Left kidney (tissue), 2 donors: ENCODE results near the gene TMEM61. TPM values are rescaled to one million over a fixed set of nuclear protein-coding genes. Genes with fewer than 3 reads are reported as not detected.
"Not testable (repeated sequence)": the region's sequence is repeated elsewhere in the genome, so short reads cannot be mapped to it uniquely, and the experiment has no call there.

ENCODE experiments used
- DNase-seq: peaks from one replicate; pipeline ENCODE4 v3.0.0-alpha.2; 2013
- polyA plus RNA-seq: library from polyadenylated mRNA; unstranded; fragments of 120-200 nt; gene quantifications from one replicate; pipeline ENCODE4 v1.2.1, GENCODE V29; 2013; ENCODE audit not compliant: insufficient read length

The TMEM61 gene
- polyA plus RNA-seq, 1 donor = 0.83 TPM

DNA sequence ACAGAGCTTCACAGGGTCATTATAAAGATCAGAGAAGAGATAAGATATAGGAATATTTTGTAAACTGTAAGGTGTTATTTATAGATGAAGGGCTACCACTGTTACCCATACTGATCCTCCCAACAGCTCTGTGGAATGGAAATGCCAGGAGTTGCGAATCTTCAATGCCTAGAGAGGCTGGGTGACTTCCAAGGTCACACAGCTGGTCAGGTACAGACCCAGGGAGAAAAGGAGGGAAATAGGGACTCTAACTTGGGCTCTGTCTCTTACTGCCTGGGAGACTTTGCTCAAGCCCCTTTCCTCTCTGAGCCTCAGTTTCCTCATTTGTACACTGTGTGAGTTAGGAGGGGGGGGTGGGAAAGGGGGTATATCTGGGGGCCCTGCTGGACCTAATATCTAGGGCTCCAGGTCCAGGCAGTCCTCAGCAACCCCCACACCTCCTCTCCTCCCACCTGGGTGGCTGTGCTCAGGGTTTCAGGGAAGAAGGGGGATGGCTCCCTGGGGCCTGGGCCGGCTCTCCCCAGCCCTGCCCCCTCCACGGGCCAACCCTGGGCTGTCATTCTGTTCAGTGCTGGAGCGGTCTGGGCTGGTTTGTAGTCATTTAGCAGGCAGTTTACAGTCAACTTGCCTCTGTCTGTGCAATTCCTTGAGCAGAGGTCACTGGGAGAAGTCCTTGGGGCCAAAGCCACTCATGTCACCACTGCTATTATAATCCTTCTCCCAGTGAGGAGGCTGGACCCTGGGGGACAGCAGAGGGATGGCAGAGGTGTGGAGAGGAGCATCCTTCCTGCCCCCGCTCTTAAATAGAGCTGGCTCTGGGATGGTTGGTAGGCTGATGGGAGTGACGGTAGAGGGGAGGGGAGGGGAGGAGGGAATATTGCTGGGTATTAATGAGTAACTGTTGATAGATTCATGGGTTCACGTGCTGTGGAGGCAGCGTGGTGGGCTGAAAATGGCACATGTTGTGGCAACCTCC lies 20.0 kb downstream of the TMEM61 start:
- no peak for DNase-seq

DNA sequence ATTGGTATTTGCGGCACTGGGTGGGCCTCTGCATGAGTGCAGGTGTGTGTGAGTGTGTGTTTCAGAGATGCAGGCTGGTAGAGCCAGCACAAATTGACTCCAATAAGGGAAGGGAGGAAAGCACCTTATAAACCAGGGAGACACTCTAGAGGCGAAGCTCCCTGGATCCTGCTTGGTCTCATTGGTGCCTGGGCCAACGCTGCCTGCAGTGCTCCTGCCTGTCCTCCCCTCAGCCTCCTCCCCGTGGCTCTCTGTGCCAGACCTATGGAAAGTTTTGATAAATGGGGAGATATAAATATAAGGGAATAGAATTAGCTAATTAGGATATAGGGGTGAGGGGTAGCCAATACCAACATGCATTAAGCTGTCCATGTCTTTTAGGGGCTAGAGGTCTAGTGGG lies 20.9 kb downstream of the TMEM61 start:
- DNase-seq = no peak

DNA sequence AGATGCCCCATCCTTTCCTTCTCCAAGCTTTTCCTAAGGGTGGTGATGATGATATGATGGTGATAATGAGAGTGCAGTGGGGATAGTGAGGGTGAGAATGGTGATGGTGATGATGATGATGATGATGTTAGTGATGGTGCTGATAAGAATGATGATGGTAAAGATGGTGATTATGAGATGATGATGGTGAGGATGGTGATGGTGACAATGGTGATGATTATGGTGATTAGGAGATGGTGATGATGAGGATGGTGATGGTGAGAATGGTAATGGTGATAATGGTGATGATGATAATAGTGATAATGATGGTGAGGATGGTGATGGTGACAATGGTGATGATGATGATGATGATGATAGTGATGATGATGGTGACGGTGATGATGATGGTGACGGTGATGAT lies 22.3 kb downstream of the TMEM61 start:
- DNase-seq = no peak

GRCh38 chr1:55005351-55006140 lies 25.1 kb downstream of the TMEM61 start:
- no peak for DNase-seq

GRCh38 chr1:55006931-55007330 lies 26.5 kb downstream of the TMEM61 start:
- no peak for DNase-seq

- no peak for DNase-seq
Measured at GRCh38 chr1:55007625-55008024, 27.2 kb downstream of the TMEM61 start.

GRCh38 chr1:55010194-55010886 lies 29.9 kb downstream of the TMEM61 start:
- DNase-seq = no peak

- DNase-seq = no peak
Measured at GRCh38 chr1:55010887-55011217, 30.4 kb downstream of the TMEM61 start.

GRCh38 chr1:55012661-55013060 lies 32.2 kb downstream of the TMEM61 start:
- DNase-seq = no peak

GRCh38 chr1:55015123-55015522 lies 34.7 kb downstream of the TMEM61 start:
- no peak for DNase-seq

DNA sequence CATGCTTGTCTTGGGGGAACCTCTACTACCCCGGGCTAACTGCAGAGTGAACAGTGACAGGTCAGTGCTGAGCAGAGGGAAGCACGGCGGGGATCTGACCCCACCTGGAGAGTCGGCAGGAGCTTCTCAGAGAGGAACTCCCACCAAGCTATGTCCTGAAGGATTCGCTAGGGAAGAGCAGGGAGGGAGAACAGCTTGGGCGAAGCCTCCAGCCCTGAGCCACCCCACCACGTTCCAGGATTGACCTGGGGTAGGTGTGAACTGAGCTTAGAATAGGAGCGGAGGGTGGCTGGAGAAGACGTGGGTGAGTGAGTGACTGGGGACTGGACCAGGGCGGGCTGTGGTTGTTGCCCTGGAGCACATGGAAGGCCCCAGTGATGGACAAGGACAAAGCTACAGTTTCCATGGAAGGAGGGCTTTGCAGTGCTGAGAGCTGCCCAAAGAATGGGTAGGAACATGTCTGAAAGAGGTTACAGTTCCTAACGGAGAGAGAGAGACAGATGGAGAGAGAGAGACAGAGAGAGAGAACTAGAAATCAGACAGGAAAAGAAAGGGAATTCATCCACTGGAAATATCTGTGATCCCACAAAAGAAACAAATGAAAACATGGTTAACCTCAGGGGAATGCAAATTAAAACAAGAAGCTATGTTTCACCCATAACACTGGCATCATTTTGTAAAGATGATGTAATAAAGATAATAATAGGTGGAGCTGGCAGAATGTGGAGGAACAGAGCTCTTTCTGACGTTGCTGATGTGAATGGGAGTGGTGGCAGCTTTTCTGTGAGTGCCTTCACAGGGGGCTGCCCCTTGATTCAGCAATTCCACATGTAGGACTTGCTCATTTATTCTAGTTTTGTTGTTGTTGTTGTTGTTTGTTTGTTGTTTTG lies 35.5 kb downstream of the TMEM61 start:
- no peak for DNase-seq

GRCh38 chr1:55018395-55018794 lies 38.0 kb downstream of the TMEM61 start:
- no peak for DNase-seq

GRCh38 chr1:55021942-55022546 lies 41.6 kb downstream of the TMEM61 start:
- DNase-seq = peak; percentile 89

GRCh38 chr1:55024163-55024562 lies 43.7 kb downstream of the TMEM61 start:
- DNase-seq = not testable (repeated sequence)

GRCh38 chr1:55026682-55027081 lies 46.3 kb downstream of the TMEM61 start:
- DNase-seq = not testable (repeated sequence)

DNA sequence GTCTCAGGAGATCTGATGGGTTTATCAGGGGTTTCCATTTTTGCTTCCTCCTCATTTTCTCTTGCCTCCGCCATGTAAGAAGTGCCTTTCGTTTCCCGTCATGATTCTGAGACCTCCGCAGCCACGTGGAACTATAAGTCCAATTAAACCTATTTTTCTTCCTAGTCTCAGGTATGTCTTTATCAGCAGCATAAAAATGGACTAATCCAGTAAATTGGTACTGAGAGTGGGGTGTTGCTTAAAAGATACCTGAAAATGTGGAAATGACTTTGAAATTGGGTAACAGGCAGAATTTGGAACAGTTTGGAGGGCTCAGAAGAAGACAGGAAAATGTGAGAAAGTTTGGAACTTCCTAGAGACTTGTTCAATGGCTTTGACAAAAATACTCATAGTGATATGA lies 50.7 kb downstream of the TMEM61 start:
- DNase-seq = not testable (repeated sequence)

DNA sequence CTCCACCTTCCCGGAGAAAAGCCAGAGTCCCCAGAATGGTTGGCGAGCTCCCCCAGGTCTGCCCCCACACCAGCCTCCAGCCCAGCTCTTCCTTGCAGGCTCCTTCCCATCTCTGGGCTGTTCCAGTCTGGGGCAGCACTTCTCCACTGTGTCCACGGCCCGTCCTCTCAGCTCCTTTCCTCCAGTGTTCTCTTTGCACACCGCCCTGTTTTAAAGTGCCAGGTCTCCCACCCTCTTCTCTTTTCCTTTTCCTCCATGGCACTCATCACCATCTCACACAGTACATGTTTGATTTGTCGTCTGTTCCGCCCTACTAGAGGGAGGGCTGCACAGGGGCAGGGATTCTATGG lies 52.8 kb downstream of the TMEM61 start:
- DNase-seq = no peak

- peak; percentile 38 for DNase-seq
Measured at GRCh38 chr1:55034476-55035133, 54.2 kb downstream of the TMEM61 start.

GRCh38 chr1:55035904-55036303 lies 55.5 kb downstream of the TMEM61 start:
- no peak for DNase-seq

DNA sequence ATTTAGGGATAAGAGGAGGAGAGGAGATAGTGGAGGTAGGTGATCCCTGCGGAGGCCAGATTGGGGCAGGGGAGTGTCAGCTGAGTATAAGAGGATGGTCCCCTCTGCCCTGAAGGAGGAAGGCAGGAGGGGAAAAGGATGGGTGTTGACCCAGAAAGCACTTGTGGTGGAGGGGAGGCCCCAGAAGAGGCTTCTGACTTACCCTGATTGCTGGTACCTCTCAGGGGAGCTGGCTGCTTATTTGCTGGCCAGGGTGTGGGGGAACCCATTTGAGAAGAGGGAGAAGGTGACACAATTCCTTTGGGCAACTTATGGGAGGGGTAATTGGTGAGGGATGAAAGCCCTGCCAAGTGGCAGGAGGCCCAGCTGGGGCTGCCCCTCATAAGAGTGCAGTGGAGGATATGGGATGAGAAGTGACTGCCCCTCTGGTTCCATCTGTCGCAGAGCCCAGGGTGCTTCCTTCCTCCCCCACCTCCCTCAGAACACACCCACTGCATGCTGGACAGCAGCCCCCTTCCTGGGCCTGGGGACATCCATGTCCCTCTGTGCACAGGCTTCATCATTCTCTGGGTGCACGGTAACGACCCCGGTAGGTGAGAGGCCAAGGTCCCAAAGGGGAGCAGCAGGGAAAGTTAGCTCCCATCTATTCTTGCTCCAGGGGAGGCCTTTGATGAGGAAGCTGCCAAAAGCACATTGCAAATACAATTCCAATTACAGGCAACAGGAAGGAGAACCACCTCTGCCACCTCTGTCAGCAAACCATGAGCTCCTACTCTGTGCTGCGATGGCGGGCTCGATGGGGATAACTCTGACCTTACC lies 57.5 kb downstream of the TMEM61 start:
- no peak for DNase-seq
